Stomach (tissue), 9 donors: ENCODE measurements around the gene FAM3A. TPM values are rescaled to one million over a fixed set of nuclear protein-coding genes. Genes with fewer than 3 reads are reported as not detected.

Experiments used
- DNase-seq, 2 donors: peaks; one replicate each; pipeline versions ENCODE4 v3.0.0 to v3.0.0-alpha.2; 2013 to 2019
- H3K27ac ChIP-seq, 5 donors: fragments of 200-600 bp in 4 of 5; sonication (generic) in 4 of 5; one replicate each; pipeline ENCODE4 v1.5.1; 2013 to 2019; ENCODE audit warnings: mild to moderate bottlenecking in 1 of 5, moderate library complexity in 1 of 5
- H3K27me3 ChIP-seq, 3 donors: fragments of 200-600 bp; sonication (generic); one replicate each; pipeline ENCODE4 v1.5.1; 2017 to 2019; ENCODE audit warnings: mixed run types in 1 of 3
- H3K36me3 ChIP-seq, 4 donors: fragments of 200-600 bp; sonication (generic); 1 replicate in 3 of 4; 2 replicates in 1 of 4; pipeline ENCODE4 v1.5.1; 2016 to 2019
- H3K4me1 ChIP-seq, 4 donors: fragments of 200-600 bp; sonication (generic); one replicate each; pipeline ENCODE4 v1.5.1; 2016 to 2019
- H3K4me3 ChIP-seq, 4 donors: fragments of 200-600 bp; sonication (generic) in 3 of 4; one replicate each; pipeline ENCODE4 v1.5.1; 2016 to 2019; ENCODE audit warnings: mild to moderate bottlenecking in 1 of 4
- H3K9me3 ChIP-seq, 4 donors: fragments of 200-600 bp; sonication (generic); one replicate each; pipeline ENCODE4 v1.5.1; 2016 to 2019
- EP300 ChIP-seq: sonication (generic); formaldehyde crosslinking; IDR thresholded peaks from one replicate; pipeline ENCODE4 v1.6.1; 2017; ENCODE audit warnings: antibody characterized with exemption
- POLR2A ChIP-seq, 4 donors: fragments of 450-650 bp; IDR thresholded peaks; one replicate each; pipeline ENCODE4 v1.6.1; 2016; ENCODE audit warnings: antibody characterized with exemption in 4 of 4, control low read depth in 2 of 4, mild to moderate bottlenecking in 1 of 4, moderate library complexity in 1 of 4
- POLR2AphosphoS5 ChIP-seq, 3 donors: sonication (generic); formaldehyde crosslinking; IDR thresholded peaks; one replicate each; pipeline ENCODE4 v1.6.1; 2016; ENCODE audit warnings: antibody characterized with exemption in 3 of 3
- WGBS, 5 donors: extraction: QIAGEN DNeasy Blood & Tissue Kit in 3 of 5; methylation state at CpG; one replicate each; pipeline versions ENCODE4 v1.1.5 to v1.1.7; 2013 to 2018; 5-methylcytosine and 5-hydroxymethylcytosine counted together
- intact Hi-C: fragments of 100-400 bp; cut with DNase I; formaldehyde crosslinking; loops from one replicate; pipeline ENCODE4 v1.15.1; 2023; ENCODE audit warnings: low total_unique reads
- polyA plus RNA-seq, 3 donors: library from polyadenylated mRNA; stranded (reverse); fragments of 200-250 nt; gene quantifications; one replicate each; pipeline ENCODE4 v1.2.3, GENCODE V29; 2013
- total RNA-seq, 5 donors: library from RNA; depleted of rRNA; stranded (reverse); fragments of >200 nt; gene quantifications; one replicate each; pipeline versions ENCODE4 v1.1.0 to v1.2.3, GENCODE V29; 2014 to 2016
- TF ChIP-seq, protein P1 (sequence below), 7 experiments: fragments of 450-650 bp in 4 of 7; fragments of 200-600 bp in 3 of 7; sonication (generic) in 3 of 7; IDR thresholded peaks; one replicate each; pipeline ENCODE4 v1.5.1; 2016 to 2019; ENCODE audit warnings: antibody characterized with exemption in 7 of 7, control low read depth in 2 of 7, mild to moderate bottlenecking in 1 of 7
- donor health status: healthy with polysubstance abuse.
- donor health status: Bipolar disorder and iron deficiency.
- donor health status: healthy.

The FAM3A gene
- total and polyA plus RNA-seq, 8 donors: 21.9 to 61.7 (median 30.0) TPM

DNA sequence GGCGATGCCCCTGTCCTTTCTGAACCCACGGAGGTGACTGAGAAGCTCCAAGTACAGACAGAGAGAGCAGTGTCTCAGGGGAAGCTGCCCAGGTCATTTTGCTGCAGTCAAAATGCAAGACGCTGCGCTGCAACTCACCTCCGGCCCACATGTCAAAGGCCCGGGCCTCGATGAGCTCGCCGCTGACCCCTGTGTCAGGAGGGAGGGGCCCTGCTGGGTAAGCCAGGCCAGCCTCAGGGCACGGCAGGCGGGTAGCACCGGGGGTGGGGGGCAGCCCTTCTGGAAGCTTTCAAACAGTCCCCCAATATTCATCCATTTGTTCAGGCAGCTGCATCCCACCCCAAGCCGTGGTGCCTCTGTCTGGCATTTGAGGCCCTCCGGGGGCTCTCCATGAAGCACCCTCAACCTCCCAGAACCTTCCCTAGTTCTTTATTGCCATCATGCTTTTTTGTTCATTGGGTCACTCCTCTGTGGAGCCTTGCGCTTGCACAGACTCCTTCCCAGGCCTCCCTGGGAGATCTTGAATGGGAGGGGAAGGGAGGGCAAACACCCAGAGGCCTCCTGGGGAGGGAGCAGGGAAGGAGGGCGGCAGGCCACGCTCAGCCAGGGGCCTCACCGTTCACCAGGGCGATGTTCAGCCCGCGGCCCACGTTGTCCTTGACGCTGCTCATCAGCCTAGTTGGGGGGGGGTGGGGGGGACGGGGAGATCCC, 8.2 kb downstream of the FAM3A start:
- Histone ChIP-seq H3K4me1 (no peaks in the 10 kb centered on the region), H3K27me3 (no peaks in the 10 kb centered on the region), H3K36me3 (peaks cover 0 to 65% (median 55%) of the 10 kb centered on the region in 4 donors), H3K27ac (no peak overlapping the region), H3K4me3 (no peak overlapping the region), H3K9me3 (peaks cover 0 to 15% (median 5%) of the 10 kb centered on the region in 4 donors)
- intact Hi-C loops: no loop called here
- WGBS, 5 donors: 83 to 97% (median 85%) methylated on average over 5 to 24 of the region's 24 CpGs
- TF ChIP-seq, protein P1, sequence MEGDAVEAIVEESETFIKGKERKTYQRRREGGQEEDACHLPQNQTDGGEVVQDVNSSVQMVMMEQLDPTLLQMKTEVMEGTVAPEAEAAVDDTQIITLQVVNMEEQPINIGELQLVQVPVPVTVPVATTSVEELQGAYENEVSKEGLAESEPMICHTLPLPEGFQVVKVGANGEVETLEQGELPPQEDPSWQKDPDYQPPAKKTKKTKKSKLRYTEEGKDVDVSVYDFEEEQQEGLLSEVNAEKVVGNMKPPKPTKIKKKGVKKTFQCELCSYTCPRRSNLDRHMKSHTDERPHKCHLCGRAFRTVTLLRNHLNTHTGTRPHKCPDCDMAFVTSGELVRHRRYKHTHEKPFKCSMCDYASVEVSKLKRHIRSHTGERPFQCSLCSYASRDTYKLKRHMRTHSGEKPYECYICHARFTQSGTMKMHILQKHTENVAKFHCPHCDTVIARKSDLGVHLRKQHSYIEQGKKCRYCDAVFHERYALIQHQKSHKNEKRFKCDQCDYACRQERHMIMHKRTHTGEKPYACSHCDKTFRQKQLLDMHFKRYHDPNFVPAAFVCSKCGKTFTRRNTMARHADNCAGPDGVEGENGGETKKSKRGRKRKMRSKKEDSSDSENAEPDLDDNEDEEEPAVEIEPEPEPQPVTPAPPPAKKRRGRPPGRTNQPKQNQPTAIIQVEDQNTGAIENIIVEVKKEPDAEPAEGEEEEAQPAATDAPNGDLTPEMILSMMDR (IDR thresholded peaks at IDR 0.05): no peak
- TF ChIP-seq EP300 (no peak), POLR2AphosphoS5 (IDR thresholded peaks at IDR 0.05) (no peak), POLR2A (IDR thresholded peaks at IDR 0.05) (no peak)
- DNase-seq: no peak

DNA sequence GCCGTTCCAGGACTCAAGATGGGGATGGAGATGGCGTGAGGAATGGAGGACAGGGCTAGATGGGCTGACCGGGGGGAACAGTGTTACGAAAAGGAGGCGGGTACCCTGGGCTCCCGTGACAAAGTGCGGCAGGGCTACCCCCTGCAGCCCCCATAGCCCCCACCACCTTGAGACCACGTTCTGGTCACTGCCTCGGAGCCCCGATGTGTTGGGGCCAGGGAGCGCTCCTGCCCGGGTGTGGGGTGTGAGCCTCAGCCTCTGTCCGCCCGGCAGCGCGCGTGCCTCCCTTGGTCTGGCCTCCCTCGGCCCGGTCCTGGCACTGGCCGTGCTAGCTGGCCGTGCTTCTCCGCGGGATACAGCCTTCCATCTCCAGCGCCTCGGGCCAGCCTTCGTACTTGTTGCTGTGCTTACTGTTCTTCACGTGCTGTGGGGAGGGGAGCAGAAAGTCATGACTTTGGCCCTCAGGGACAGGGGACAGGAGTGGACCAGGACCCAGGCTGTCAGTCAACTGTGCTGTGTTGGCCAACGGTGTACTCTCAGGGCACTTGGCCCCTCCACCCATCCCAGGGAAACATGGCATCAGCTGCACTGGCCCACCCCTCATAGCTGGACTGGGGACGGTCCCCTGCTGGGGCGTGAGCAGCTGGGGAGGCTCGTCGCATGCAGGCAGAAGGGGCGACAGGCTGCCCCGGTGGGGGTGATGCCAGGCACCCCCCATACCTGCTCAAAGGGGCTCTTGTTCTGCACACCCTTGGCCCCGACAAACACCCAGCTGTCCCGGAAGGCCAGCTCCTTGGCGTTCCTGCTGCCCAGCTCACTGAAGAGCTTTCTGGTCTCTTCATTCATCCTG, 9.3 kb downstream of the FAM3A start:
- WGBS, 5 donors: 91 to 94% (median 92%) methylated on average over 4 to 37 of the region's 37 CpGs
- TF ChIP-seq, protein P1 (IDR thresholded peaks at IDR 0.05): no peak
- no peak for TF ChIP-seq POLR2AphosphoS5 (IDR thresholded peaks at IDR 0.05)
- Histone ChIP-seq H3K9me3 (peaks cover 0 to 15% (median 5%) of the 10 kb centered on the region in 4 donors), H3K36me3 (peaks cover 0 to 64% (median 53%) of the 10 kb centered on the region in 4 donors), H3K4me3 (no peak overlapping the region), H3K27me3 (no peaks in the 10 kb centered on the region), H3K4me1 (no peaks in the 10 kb centered on the region), H3K27ac (no peak overlapping the region)
- no peak for DNase-seq
- intact Hi-C loops: no loop called here

DNA sequence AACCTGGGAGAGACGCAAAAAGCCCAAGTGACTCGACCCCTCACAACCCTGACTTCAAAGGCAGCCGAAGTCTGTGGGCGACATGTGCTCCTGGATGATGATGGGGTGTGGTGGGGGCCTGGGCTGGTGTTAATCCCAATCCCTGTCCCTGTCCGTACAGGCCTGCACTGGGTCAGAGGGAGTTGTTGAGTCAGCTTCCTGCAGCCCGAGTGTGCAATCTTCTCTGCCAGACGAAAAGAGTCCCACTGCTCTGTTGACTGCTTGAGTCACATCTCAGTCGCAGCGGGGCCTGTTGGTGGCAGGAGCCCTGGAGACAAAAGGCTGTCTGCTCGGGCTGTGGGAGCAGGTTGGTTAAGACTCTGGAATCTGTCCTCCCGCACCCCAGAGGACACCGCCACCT, 10.3 kb downstream of the FAM3A start:
- Histone ChIP-seq H3K36me3 (peaks cover 0 to 56% (median 47%) of the 10 kb centered on the region in 4 donors), H3K27ac (no peak overlapping the region), H3K4me3 (no peak overlapping the region), H3K9me3 (peaks cover 0 to 15% (median 5%) of the 10 kb centered on the region in 4 donors), H3K27me3 (no peaks in the 10 kb centered on the region), H3K4me1 (no peaks in the 10 kb centered on the region)
- TF ChIP-seq POLR2A (IDR thresholded peaks at IDR 0.05): no peak
- TF ChIP-seq EP300: no peak
- no peak for TF ChIP-seq POLR2AphosphoS5 (IDR thresholded peaks at IDR 0.05)
- TF ChIP-seq, protein P1 (IDR thresholded peaks at IDR 0.05): no peak
- no peak for DNase-seq
- intact Hi-C loops: no loop called here
- WGBS, 5 donors: 73 to 91% (median 83%) methylated on average over 9 to 12 of the region's 12 CpGs

DNA sequence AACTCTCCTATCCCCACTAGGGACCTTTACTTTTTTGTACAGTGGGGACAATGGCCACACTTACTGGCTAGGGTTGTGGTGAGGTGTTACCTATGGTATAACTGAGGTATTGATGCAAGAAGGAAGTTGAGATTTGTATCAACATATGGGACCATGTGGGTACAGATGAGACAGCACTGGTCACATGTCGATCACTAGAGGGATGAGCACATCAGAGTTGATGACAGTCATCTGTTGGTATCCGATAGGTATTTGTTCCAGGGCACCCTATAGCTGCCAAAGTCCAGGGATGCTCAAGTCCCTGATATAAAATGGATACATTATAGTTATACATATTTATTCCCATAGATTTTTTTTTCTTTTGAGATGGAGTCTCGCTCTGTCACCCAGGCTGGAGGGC, 13.0 kb downstream of the FAM3A start:
- H3K36me3 ChIP-seq: peaks cover 0 to 32% (median 31%) of the 10 kb centered on the region in 4 donors
- H3K27me3 ChIP-seq: no peaks in the 10 kb centered on the region
- no peak for DNase-seq
- H3K9me3 ChIP-seq: no peaks in the 10 kb centered on the region
- intact Hi-C loops: no loop called here
- no peaks in the 10 kb centered on the region for H3K4me1 ChIP-seq
- no peak overlapping the region for H3K27ac ChIP-seq
- WGBS, 5 donors: 83 to 91% (median 87%) methylated on average over 3 of the region's 3 CpGs
- TF ChIP-seq EP300: no peak
- TF ChIP-seq, protein P1 (IDR thresholded peaks at IDR 0.05): no peak
- no peak for TF ChIP-seq POLR2AphosphoS5 (IDR thresholded peaks at IDR 0.05)
- H3K4me3 ChIP-seq: no peak overlapping the region
